ENCODE results near the gene TMEM260.

- no peak for TF ChIP-seq REST (IDR thresholded peaks at IDR 0.05; ENCODE audit: low read depth)
- no peak for TF ChIP-seq RAD21 (IDR thresholded peaks at IDR 0.05; ENCODE audit: low read depth)
- TF ChIP-seq USF1 (IDR thresholded peaks at IDR 0.05), result no peak
- TF ChIP-seq TAF1 (IDR thresholded peaks at IDR 0.05; ENCODE audit: low read depth), result no peak
- TF ChIP-seq NFIC (IDR thresholded peaks at IDR 0.05), result no peak
- no peak for TF ChIP-seq TCF12 (IDR thresholded peaks at IDR 0.05; ENCODE audit: low read depth)
- TF ChIP-seq ZBTB7A (IDR thresholded peaks at IDR 0.05; ENCODE audit: low read depth), result no peak
- TF ChIP-seq CREB1 (IDR thresholded peaks at IDR 0.05; ENCODE audit: low read depth), result no peak
- TF ChIP-seq EP300 (IDR thresholded peaks at IDR 0.05; ENCODE audit: borderline replicate concordance), result no peak
Observed at GRCh38 chr14:56549721-56550120, 29.9 kb upstream of the TMEM260 start.

Measured in Ishikawa (cell line).